KMS-11 (cell line): Measurements from ENCODE around the gene MAGEC3.

Source experiments
- H2AFZ ChIP-seq: fragments of 200-600 bp; sonication (generic); 2 replicates; pipeline ENCODE4 v1.6.1; 2016; ENCODE audit warnings: antibody characterized with exemption, mixed run types, low read depth
- H3K27ac ChIP-seq: fragments of 200-600 bp; sonication (generic); 2 replicates; pipeline ENCODE4 v1.6.1; 2016; ENCODE audit warnings: mild to moderate bottlenecking, mixed run types
- H3K27me3 ChIP-seq: fragments of 200-600 bp; sonication (generic); 2 replicates; pipeline ENCODE4 v1.6.1; 2017; ENCODE audit warnings: mild to moderate bottlenecking, low read depth, mixed run types, moderate library complexity; ENCODE audit not compliant: insufficient read depth
- H3K36me3 ChIP-seq: fragments of 200-600 bp; sonication (generic); 2 replicates; pipeline ENCODE4 v1.6.1; 2017; ENCODE audit warnings: mild to moderate bottlenecking, mixed run types; ENCODE audit not compliant: insufficient read depth
- H3K4me1 ChIP-seq: fragments of 200-600 bp; sonication (generic); 2 replicates; pipeline ENCODE4 v1.6.1; 2016; ENCODE audit warnings: mild to moderate bottlenecking, low read depth, mixed run types; ENCODE audit not compliant: poor library complexity, severe bottlenecking
- H3K4me2 ChIP-seq: fragments of 200-600 bp; sonication (generic); 2 replicates; pipeline ENCODE4 v1.7.0; 2016; ENCODE audit warnings: mild to moderate bottlenecking, mixed run types
- H3K4me3 ChIP-seq: fragments of 200-600 bp; sonication (generic); IDR thresholded peaks from 2 replicates; pipeline ENCODE4 v1.6.1; 2017; ENCODE audit warnings: low read depth, low read length, mixed read lengths; ENCODE audit not compliant: insufficient read depth
- H3K79me2 ChIP-seq: fragments of 200-600 bp; sonication (generic); 2 replicates; pipeline ENCODE4 v1.6.1; 2016; ENCODE audit warnings: low read depth, mixed run types; ENCODE audit not compliant: insufficient read depth
- H3K9ac ChIP-seq: fragments of 200-600 bp; sonication (generic); 2 replicates; pipeline ENCODE4 v1.6.1; 2016; ENCODE audit warnings: mild to moderate bottlenecking, mixed run types
- H4K20me1 ChIP-seq: fragments of 200-600 bp; sonication (generic); 2 replicates; pipeline ENCODE4 v1.6.1; 2016; ENCODE audit warnings: mild to moderate bottlenecking, mixed run types; ENCODE audit not compliant: insufficient read depth
- CTCF ChIP-seq: fragments of 200-600 bp; sonication (generic); conservative IDR thresholded peaks from 2 replicates; pipeline ENCODE4 v1.6.1; 2017; ENCODE audit warnings: low read depth, mild to moderate bottlenecking, antibody characterized with exemption, low read length, moderate library complexity, mixed read lengths

MAGEC3 gene

GRCh38 chrX:141904262-141904661, 66.1 kb downstream of the MAGEC3 start:
- H3K4me2 ChIP-seq: no peak overlapping the region
- no peak overlapping the region for H3K9ac ChIP-seq
- no peaks in the 10 kb centered on the region for H3K79me2 ChIP-seq
- H3K4me1 ChIP-seq: no peaks in the 10 kb centered on the region
- H3K4me3 ChIP-seq: no peak overlapping the region
- H2AFZ ChIP-seq: no peak overlapping the region
- TF ChIP-seq CTCF: no peak
- H3K27ac ChIP-seq: no peak overlapping the region
- no peaks in the 10 kb centered on the region for H3K36me3 ChIP-seq
- H4K20me1 ChIP-seq: no peaks in the 10 kb centered on the region
- H3K27me3 ChIP-seq: no peaks in the 10 kb centered on the region

- no peak for TF ChIP-seq CTCF
- Histone ChIP-seq H3K79me2 (no peaks in the 10 kb centered on the region), H3K4me1 (no peaks in the 10 kb centered on the region), H3K4me3 (no peak overlapping the region), H3K36me3 (no peaks in the 10 kb centered on the region), H3K9ac (no peak overlapping the region), H3K4me2 (no peak overlapping the region), H2AFZ (no peak overlapping the region), H3K27ac (no peak overlapping the region), H3K27me3 (no peaks in the 10 kb centered on the region), H4K20me1 (no peaks in the 10 kb centered on the region)
Measured at GRCh38 chrX:141917801-141918200, 79.7 kb downstream of the MAGEC3 start.

GRCh38 chrX:141924293-141924692, 86.2 kb downstream of the MAGEC3 start:
- H3K4me3 ChIP-seq: no peak overlapping the region
- H3K27me3 ChIP-seq: no peaks in the 10 kb centered on the region
- H3K27ac ChIP-seq: no peak overlapping the region
- no peak overlapping the region for H3K9ac ChIP-seq
- no peaks in the 10 kb centered on the region for H3K79me2 ChIP-seq
- no peak for TF ChIP-seq CTCF
- no peaks in the 10 kb centered on the region for H3K36me3 ChIP-seq
- no peak overlapping the region for H3K4me2 ChIP-seq
- no peaks in the 10 kb centered on the region for H3K4me1 ChIP-seq
- no peak overlapping the region for H2AFZ ChIP-seq
- no peaks in the 10 kb centered on the region for H4K20me1 ChIP-seq

- Histone ChIP-seq H3K27me3 (no peaks in the 10 kb centered on the region), H3K27ac (no peak overlapping the region), H3K9ac (no peak overlapping the region), H3K4me3 (no peak overlapping the region), H3K79me2 (no peaks in the 10 kb centered on the region), H3K4me1 (no peaks in the 10 kb centered on the region), H4K20me1 (no peaks in the 10 kb centered on the region), H3K4me2 (no peak overlapping the region), H3K36me3 (no peaks in the 10 kb centered on the region), H2AFZ (no peak overlapping the region)
- TF ChIP-seq CTCF: no peak
Measured at GRCh38 chrX:141928432-141928831, 90.3 kb downstream of the MAGEC3 start.
